ENCODE measurements around the gene SCD.

The SCD gene

GRCh38 chr10:100403734-100404133 lies 56.7 kb downstream of the SCD start:
- TF ChIP-seq TCF12 (IDR thresholded peaks at IDR 0.05; ENCODE audit: low read depth) (no peak), MAX (IDR thresholded peaks at IDR 0.05) (no peak), USF1 (IDR thresholded peaks at IDR 0.05) (no peak), TEAD4 (IDR thresholded peaks at IDR 0.05) (no peak), CEBPB (IDR thresholded peaks at IDR 0.05) (no peak), REST (IDR thresholded peaks at IDR 0.05; ENCODE audit: low read depth) (no peak), NFIC (IDR thresholded peaks at IDR 0.05) (no peak), EGR1 (IDR thresholded peaks at IDR 0.05) (no peak), YY1 (IDR thresholded peaks at IDR 0.05; ENCODE audit: low read depth) (no peak), TAF1 (IDR thresholded peaks at IDR 0.05; ENCODE audit: low read depth) (no peak), EP300 (IDR thresholded peaks at IDR 0.05; ENCODE audit: borderline replicate concordance) (no peak), ZBTB7A (IDR thresholded peaks at IDR 0.05; ENCODE audit: low read depth) (no peak), RAD21 (IDR thresholded peaks at IDR 0.05; ENCODE audit: low read depth) (no peak), CREB1 (IDR thresholded peaks at IDR 0.05; ENCODE audit: low read depth) (no peak), FOXM1 (IDR thresholded peaks at IDR 0.05; ENCODE audit: borderline replicate concordance, low read depth) (no peak)

GRCh38 chr10:100413173-100413572 lies 66.1 kb downstream of the SCD start:
- TF ChIP-seq YY1 (IDR thresholded peaks at IDR 0.05; ENCODE audit: low read depth): no peak
- no peak for TF ChIP-seq TEAD4 (IDR thresholded peaks at IDR 0.05)
- TF ChIP-seq CEBPB (IDR thresholded peaks at IDR 0.05): no peak
- no peak for TF ChIP-seq TAF1 (IDR thresholded peaks at IDR 0.05; ENCODE audit: low read depth)
- no peak for TF ChIP-seq FOXM1 (IDR thresholded peaks at IDR 0.05; ENCODE audit: borderline replicate concordance, low read depth)
